SK-N-SH treated with all-trans-retinoic acid at 6 μM for 48 hours (cell line): Measurements from ENCODE around the gene TLX1.

Source experiments
- ARNTL ChIP-seq: fragments of 450-650 bp; formaldehyde crosslinking; IDR thresholded peaks from 2 replicates; pipeline ENCODE4 v1.5.0; 2020; ENCODE audit warnings: low read depth, mild to moderate bottlenecking, moderate library complexity, borderline replicate concordance
- BACH2 ChIP-seq: fragments of 250-450 bp; sonication (Bioruptor Pico); IDR thresholded peaks from 2 replicates; pipeline ENCODE4 v1.9.0; 2021; ENCODE audit warnings: mild to moderate bottlenecking, borderline replicate concordance
- CSDC2 ChIP-seq: fragments of 250-450 bp; sonication (Bioruptor Pico); IDR thresholded peaks from 2 replicates; pipeline ENCODE4 v1.5.0; 2020; ENCODE audit warnings: mild to moderate bottlenecking, moderate library complexity
- ESRRG ChIP-seq: fragments of 250-450 bp; sonication (Bioruptor Pico); IDR thresholded peaks from 2 replicates; pipeline ENCODE4 v1.6.1; 2021; ENCODE audit warnings: mild to moderate bottlenecking
- ISL1 ChIP-seq: fragments of 250-450 bp; sonication (Bioruptor Pico); IDR thresholded peaks from 2 replicates; pipeline ENCODE4 v2.1.2; 2022; ENCODE audit warnings: mild to moderate bottlenecking, moderate library complexity
- OSR1 ChIP-seq: fragments of 250-450 bp; sonication (Bioruptor Pico); IDR thresholded peaks from 2 replicates; pipeline ENCODE4 v1.8.0; 2022; ENCODE audit warnings: moderate library complexity, mild to moderate bottlenecking, inconsistent platforms
- PPARA ChIP-seq: fragments of 250-450 bp; sonication (Bioruptor Pico); IDR thresholded peaks from 2 replicates; pipeline ENCODE4 v1.5.0; 2020; ENCODE audit warnings: mild to moderate bottlenecking, borderline replicate concordance
- RARB ChIP-seq: fragments of 250-450 bp; sonication (Bioruptor Pico); IDR thresholded peaks from 2 replicates; pipeline ENCODE4 v1.8.0; 2021; ENCODE audit warnings: mild to moderate bottlenecking, moderate library complexity
- TCF4 ChIP-seq: fragments of 250-450 bp; sonication (Bioruptor Pico); IDR thresholded peaks from 2 replicates; pipeline ENCODE4 v1.8.0; 2021; ENCODE audit warnings: mild to moderate bottlenecking, moderate library complexity, borderline replicate concordance
- ZFP3 ChIP-seq: fragments of 250-450 bp; sonication (Bioruptor Pico); IDR thresholded peaks from 2 replicates; pipeline ENCODE4 v1.5.0; 2020; ENCODE audit warnings: mild to moderate bottlenecking, moderate library complexity
- ZNF70 ChIP-seq: fragments of 450-650 bp; formaldehyde crosslinking; IDR thresholded peaks from 2 replicates; pipeline ENCODE4 v1.5.0; 2020; ENCODE audit warnings: mild to moderate bottlenecking, moderate library complexity
- TF ChIP-seq, protein P1 (sequence below): fragments of 250-450 bp; sonication (Bioruptor Pico); IDR thresholded peaks from 2 replicates; pipeline ENCODE4 v1.8.0; 2020; ENCODE audit warnings: mild to moderate bottlenecking, moderate library complexity, borderline replicate concordance
- TF ChIP-seq, protein P2 (sequence below): fragments of 250-450 bp; sonication (Bioruptor Pico); IDR thresholded peaks from 2 replicates; pipeline ENCODE4 v1.8.0; 2021; ENCODE audit warnings: low read depth, mild to moderate bottlenecking, moderate library complexity, borderline replicate concordance

DNA sequence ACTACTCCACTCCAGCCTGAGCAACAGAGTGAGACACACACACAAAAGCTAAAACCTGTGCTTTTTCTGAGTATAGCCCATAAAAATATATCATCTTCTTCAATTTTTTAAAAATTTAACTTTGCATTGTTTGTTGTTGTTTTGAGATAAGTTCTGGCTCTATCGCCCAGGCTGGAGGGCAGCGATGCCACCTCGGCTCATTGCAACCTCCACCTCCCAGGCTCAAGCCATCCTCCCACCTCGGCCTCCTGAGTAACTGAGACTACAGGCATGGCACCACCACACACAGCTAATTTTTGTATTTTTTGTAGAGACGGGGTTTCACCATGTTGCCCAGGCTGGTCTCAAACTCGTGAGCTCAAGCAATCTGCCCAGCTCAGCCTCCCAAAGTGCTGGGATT lies 14.3 kb upstream of the TLX1 start:
- TF ChIP-seq RARB (CRISPR knock-in tag), result no peak
- TF ChIP-seq, protein P1, sequence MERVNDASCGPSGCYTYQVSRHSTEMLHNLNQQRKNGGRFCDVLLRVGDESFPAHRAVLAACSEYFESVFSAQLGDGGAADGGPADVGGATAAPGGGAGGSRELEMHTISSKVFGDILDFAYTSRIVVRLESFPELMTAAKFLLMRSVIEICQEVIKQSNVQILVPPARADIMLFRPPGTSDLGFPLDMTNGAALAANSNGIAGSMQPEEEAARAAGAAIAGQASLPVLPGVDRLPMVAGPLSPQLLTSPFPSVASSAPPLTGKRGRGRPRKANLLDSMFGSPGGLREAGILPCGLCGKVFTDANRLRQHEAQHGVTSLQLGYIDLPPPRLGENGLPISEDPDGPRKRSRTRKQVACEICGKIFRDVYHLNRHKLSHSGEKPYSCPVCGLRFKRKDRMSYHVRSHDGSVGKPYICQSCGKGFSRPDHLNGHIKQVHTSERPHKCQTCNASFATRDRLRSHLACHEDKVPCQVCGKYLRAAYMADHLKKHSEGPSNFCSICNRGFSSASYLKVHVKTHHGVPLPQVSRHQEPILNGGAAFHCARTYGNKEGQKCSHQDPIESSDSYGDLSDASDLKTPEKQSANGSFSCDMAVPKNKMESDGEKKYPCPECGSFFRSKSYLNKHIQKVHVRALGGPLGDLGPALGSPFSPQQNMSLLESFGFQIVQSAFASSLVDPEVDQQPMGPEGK (CRISPR knock-in tag), result no peak
- no peak for TF ChIP-seq OSR1 (CRISPR knock-in tag)
- TF ChIP-seq ZFP3 (CRISPR knock-in tag), result no peak
- TF ChIP-seq TCF4, result no peak
- TF ChIP-seq, protein P2, sequence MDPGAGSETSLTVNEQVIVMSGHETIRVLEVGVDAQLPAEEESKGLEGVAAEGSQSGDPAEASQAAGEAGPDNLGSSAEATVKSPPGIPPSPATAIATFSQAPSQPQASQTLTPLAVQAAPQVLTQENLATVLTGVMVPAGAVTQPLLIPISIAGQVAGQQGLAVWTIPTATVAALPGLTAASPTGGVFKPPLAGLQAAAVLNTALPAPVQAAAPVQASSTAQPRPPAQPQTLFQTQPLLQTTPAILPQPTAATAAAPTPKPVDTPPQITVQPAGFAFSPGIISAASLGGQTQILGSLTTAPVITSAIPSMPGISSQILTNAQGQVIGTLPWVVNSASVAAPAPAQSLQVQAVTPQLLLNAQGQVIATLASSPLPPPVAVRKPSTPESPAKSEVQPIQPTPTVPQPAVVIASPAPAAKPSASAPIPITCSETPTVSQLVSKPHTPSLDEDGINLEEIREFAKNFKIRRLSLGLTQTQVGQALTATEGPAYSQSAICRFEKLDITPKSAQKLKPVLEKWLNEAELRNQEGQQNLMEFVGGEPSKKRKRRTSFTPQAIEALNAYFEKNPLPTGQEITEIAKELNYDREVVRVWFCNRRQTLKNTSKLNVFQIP, result no peak
- TF ChIP-seq CSDC2, result no peak
- TF ChIP-seq BACH2, result no peak
- TF ChIP-seq ISL1 (CRISPR knock-in tag), result no peak
- no peak for TF ChIP-seq PPARA (CRISPR knock-in tag)
- TF ChIP-seq ARNTL, result no peak
- no peak for TF ChIP-seq ESRRG (CRISPR knock-in tag)
- TF ChIP-seq ZNF70 (CRISPR knock-in tag), result no peak
